Endometrial microvascular endothelial cells (primary cell): Measurements from ENCODE around the gene AZI2. TPM values are rescaled to one million over a fixed set of nuclear protein-coding genes. Genes with fewer than 3 reads are reported as not detected.

ENCODE experiments used
- in situ Hi-C: cut with HindIII; loops from 2 replicates; pipeline ENCODE4 v1.10.0; 2017; ENCODE audit warnings: low sequenced_read_pairs, low pct_unique_long_range_greater_than_20kb; ENCODE audit errors: inconsistent ontology term
- total RNA-seq: library from RNA; depleted of rRNA; stranded (reverse); fragments of >200 nt; gene quantifications from one replicate; pipeline ENCODE4 v1.2.3, GENCODE V29; 2015; ENCODE audit errors: inconsistent ontology term

AZI2 gene, protein sequence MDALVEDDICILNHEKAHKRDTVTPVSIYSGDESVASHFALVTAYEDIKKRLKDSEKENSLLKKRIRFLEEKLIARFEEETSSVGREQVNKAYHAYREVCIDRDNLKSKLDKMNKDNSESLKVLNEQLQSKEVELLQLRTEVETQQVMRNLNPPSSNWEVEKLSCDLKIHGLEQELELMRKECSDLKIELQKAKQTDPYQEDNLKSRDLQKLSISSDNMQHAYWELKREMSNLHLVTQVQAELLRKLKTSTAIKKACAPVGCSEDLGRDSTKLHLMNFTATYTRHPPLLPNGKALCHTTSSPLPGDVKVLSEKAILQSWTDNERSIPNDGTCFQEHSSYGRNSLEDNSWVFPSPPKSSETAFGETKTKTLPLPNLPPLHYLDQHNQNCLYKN
- 49.5 TPM for total RNA-seq

DNA sequence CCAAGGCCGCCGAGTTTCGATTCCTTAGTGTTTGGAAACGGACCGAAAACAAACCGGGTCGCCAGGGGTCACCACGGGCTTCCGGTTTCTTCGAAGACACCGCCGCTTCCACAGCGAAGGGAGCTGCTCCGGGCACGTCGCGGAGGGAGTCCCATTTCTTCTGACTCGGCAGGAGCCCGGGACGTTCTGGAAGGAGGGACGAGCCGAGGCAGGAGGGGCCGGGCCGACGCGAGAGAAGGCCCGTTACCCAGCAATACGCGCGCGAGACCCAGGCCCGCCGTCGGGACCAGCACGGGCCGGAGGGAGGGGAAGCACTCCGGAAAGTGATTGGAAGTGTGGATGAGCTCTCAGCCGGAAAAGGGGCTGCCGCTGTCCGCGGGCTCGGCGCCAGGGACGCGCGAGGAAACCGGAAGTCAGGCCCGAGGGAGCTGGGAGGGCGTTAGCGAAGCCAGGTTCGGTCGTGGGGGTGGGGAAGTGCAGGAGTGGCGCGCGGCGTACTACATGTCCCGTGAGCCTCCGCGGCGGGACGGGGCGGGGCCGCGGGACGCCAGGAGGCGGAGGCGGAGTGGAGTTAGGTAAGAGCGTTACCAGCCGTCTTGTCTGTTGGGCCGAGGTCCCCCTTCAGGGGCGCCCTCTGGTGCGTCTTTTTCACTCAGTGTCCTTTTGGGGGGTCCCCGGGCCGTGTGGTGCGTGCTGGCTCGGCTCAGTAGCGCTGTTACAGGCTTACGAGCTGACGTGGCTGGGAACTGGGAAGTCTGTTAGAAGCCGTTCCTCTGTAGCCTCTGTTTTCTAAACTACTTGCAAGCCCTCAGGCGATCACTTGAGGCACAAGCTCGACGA, at the start of gene AZI2, which contains the start of gene ZCWPW2:
TSS of gene AZI2 (minus strand) at position 196 of the 840 bp plus-strand sequence. CDS start 8,207 bp downstream, outside the sequence.
TSS of gene ZCWPW2 (plus strand) at position 93 of the 840 bp plus-strand sequence. CDS start 64,348 bp downstream, outside the sequence.
- in situ Hi-C loops, result no loop called here

- in situ Hi-C loops, result no loop called here
Observed at GRCh38 chr3:28388978-28389377, 40.4 kb upstream of the AZI2 start.

DNA sequence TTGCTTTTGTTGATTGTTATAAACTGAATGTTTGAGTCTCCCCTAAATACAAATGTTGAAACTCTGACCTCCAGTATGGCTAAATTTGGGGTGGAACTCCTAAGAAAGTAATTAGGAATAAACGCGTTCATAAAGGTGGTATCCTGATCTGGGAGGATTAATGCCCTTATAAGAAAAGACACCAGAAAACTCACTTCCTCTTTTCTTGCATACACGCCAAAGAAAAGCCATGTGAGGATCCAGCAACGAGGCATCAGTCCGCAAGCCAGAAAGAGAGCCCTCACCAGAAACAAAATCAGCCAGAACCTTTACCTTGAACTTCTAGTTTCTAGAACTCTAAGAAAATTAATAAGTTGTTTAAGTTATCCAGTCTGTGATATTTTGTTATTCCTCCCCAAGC, 37.4 kb upstream of the AZI2 start:
- in situ Hi-C loops, result no loop called here

DNA sequence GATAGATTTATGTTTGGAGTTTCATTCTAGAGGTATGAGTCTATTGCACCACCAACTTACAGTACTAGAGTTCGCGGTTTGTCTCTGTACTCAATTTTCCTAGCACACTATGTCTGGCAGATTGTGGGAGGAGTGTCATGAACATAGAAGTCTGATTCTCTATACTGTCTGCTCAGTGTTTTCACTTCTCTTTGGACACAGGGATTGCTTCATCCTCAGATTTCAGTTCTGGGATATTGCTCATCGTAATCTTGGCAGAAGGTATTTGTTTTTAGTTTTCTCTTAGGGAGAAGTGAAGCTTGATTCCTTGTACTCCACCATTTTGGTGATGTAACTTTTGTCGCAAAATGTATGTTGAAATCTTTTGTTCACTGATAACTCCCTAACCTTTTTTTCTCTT, 27.8 kb upstream of the AZI2 start:
- in situ Hi-C loops, result no loop called here

- in situ Hi-C loops, result no loop called here
Observed at GRCh38 chr3:28349469-28350000, 911 bp upstream of the AZI2 start.

DNA sequence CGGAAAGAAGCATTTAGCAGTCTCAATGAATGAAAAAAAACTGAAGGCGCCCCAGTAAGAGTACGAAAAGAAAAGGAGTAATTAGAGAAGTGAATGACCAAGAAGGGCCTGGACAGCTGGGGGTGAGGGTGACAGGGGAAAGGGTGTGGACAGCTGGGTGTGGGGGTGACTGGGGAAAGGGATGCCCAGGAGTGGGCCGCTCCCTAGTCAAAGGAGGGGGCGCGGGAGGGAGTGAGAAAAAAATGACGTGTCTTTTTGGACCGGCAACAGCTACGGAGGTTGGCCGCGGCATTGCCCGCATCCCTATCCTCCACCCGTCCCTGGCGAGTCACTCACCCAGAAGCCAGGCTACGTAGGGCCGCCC, 377 bp downstream of the AZI2 start:
- in situ Hi-C loops, result no loop called here

DNA sequence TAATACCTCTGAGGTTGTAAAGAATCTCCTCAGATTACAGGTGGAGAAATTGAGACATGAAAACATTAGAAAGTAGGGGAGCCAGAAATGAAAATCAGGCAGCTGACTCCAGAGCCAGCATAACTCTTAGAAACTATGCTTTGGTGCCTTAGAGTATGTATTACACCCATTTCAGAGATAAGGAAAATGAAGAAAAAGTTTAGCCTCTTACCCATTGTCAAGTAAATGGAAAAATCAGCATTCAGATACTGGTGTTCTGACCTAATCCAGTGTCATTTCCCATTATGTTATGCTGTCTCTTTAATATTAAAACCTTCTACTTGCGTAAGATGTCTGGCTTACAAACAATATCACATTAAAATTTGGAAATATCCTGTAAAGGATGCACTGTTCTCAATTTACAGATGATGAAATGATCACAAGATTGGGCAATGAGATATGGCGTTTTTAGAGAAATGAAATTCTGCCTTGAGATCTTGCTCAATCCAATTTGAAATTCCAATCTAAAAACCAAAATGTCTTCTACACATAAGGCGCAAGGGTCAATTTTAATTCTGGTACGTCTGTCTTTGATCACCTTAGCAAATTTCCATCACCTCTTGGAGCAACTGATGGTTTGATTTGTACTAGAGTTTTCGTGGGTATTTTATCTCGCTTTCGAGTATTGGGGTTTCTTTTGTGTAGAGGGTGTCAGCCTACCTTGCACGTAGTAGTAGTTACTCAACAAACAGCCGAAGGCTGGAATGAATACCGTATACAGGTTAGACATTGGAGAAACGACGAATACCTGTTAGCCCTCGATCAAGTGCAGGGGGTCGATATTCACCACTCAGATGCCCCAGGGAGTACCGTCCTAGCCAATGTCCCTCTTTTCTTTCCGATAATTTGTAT, 1.0 kb downstream of the AZI2 start:
- in situ Hi-C loops, result no loop called here

DNA sequence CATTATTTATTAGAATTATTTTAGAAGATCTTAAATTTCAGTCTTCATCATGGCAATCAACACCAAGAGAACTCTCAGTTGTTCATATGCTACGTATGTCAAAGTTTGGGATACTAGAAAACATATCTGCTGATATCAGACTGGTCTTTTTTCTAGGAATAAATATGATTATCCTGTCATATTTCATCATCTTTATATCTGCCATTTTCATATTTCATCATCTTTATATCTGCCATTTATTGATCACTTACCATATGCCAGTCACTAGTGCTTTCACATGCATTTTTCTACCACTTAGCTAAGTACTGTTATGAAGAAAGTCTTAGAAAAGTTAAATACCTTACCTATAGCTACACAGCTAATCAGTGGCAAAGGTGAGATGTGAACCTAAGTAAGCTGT, 2.9 kb downstream of the AZI2 start:
- in situ Hi-C loops, result no loop called here

GRCh38 chr3:28343144-28343543, 5.5 kb downstream of the AZI2 start:
- in situ Hi-C loops, result no loop called here

DNA sequence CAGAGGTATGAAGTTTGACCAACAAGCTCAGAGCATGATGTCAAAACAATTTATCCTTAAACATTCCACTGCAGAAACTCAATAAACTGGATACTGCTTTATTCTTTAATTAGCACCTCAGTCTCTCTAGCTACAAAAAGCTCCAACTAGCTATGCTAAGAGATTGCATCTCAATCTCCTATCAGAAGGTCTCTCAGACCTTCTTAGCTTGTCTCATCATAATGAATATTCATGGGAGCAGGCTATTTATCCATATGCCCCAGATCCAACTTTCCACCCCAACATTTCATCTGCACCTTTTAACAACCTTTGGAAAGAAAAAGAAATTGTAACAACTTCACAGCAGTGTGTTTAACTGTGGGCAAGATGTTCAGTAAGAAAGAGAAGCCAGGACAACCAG, 11.4 kb downstream of the AZI2 start:
- in situ Hi-C loops, result no loop called here

DNA sequence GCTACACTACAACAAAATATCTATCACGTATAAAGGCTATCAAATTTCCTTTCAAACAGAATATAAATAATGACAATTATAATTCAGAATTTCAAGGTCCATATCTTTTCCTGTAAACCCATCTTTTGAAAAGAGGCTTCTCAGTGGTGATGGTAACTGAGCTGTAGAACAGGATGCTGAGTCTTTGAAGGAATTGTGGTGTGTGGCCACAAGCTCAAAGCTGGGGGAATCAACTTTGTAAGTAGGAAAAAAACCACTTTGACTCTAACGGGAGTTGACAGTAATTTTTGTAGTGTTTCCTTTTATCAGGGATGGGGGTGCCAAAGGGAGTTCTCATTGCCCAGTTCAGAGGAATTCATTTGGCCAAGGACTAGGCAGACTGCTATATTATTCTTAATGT, 13.4 kb downstream of the AZI2 start:
- in situ Hi-C loops, result no loop called here

GRCh38 chr3:28334552-28334951, 14.1 kb downstream of the AZI2 start:
- in situ Hi-C loops, result no loop called here

DNA sequence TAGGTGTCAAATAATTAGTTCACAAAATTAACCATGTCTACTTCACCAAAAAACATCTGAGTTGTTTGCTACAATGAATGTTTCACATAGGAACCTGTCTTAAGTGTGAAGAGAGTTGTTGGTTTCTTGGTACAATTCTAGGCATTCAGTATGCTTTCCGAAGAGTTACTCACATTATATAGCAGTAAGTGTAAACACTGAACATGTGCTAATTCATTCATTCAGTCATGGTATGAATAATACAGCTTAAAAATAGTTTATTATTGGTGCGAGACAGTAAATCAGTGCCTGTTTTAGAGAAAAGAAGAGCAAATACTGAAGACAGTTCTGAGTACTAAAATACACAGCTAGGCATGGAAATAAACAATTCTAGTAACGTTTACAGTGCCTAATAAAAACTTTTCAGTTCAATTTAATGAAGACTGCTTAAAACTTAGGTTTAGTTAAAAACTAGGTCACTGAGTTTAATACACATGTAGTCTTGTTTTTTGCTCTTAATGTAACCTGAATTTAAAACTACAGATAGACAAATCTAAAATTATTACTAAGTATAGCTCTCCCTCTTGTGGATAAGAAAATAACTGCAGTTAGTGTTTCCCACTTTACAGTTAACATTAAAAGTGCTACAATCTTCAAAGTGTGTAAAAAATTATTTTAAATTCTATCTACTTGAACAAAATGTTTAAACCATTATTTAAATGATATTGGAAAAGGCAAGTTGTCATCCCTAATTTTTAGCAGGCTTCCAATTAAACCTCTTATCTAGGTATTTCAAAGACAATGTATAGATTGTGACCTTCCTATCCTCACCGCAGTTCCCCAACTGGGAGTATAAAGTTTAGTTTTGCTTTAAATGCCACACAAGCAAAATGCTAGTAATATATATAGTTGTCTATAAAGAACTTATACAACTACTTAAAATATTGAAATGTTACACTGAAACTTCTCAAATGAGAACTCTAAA, 20.2 kb downstream of the AZI2 start:
- in situ Hi-C loops, result no loop called here

- in situ Hi-C loops, result no loop called here
Observed at GRCh38 chr3:28326458-28326926, 22.1 kb downstream of the AZI2 start.

GRCh38 chr3:28322464-28322863, 26.2 kb downstream of the AZI2 start:
- in situ Hi-C loops, result no loop called here

GRCh38 chr3:28320981-28321380, 27.6 kb downstream of the AZI2 start:
- in situ Hi-C loops, result no loop called here

DNA sequence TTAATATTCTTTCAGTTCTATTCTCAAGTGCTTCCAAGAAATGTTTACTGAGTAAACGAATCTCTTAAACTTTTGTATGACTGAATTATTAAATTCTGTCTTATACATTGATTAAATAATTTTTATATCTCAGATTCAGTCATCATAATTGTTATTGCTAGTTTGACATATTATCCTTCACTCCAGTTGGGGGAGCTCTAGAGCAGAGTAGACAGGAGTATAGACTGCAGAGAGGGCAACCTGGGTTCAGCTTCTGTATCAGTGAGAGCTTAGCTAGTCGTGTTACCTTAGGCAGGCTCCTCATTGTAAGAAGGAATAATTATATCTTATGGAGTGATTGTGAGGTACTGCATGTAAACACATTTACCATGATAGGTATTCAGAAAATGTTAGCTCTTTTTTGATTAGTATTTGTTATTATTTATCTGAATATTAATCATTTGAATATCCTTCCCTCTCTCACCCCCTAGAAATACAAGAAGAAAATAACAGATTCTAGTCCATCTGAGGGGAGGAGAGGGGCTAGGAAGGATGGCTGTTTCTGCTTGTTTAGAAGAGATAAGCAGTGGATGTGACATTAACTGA, 31.1 kb downstream of the AZI2 start:
- in situ Hi-C loops, result no loop called here
